Activated CD4-positive, alpha-beta T cell treated with anti-CD3 and anti-CD28 coated beads, Interleukin-2, amount 50 U/mL, for 4 hours (primary cell): ENCODE data around the gene RAPGEF4.
"Not testable (repeated sequence)": the region's sequence is repeated elsewhere in the genome, so short reads cannot be mapped to it uniquely, and the experiment has no call there.

Source experiments
- DNase-seq, 2 experiments: peaks; one replicate each; pipeline ENCODE4 v3.0.0-alpha.2; 2020

RAPGEF4 gene

GRCh38 chr2:172730411-172730810 is 5.2 kb upstream of the RAPGEF4 start:
- DNase-seq: no peak

DNA sequence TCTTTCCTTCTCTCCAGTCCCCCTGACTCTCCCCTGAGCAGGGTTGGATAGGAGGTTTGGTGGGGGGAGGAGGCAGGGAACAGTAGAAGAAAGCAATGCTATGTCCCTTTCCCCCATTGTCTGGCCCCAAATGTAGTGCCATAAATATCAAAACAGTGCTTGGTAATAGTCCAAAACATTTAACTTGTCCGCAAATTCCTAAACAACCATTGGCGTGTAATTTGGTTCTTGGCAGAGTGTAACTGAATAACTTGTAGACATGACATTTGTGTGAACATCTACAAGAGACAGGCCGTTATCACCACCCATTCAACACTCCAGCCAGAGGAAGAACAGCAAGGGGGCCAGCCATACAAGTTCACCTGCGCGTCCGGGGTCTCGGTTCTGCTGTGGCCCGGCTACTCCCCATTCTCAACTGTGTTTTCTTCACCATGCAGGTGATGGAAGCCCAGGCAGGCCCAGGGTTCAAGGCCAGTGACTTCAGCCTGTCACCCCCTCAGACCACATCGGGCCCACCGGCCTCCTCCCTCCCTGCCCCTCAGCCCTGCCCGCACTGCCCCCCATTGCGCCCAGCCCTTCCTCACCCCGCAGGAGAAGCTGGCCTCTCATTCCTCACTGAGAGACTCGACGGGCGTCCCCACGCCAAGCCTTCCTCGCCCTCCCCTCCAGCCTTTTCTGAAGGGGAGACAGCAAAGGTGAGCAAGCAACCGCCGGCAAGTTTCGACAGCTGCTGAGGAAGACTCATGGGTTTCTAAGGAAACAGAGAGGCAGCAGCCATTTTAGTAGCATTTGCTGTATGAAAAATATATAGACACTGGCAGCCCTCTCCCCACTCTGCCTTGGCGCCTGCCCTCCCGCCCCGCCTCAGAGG is 699 bp upstream of the RAPGEF4 start:
- DNase-seq: no peak

- DNase-seq: no peak
Observed at GRCh38 chr2:172736424-172737174, 954 bp downstream of the RAPGEF4 start.

DNA sequence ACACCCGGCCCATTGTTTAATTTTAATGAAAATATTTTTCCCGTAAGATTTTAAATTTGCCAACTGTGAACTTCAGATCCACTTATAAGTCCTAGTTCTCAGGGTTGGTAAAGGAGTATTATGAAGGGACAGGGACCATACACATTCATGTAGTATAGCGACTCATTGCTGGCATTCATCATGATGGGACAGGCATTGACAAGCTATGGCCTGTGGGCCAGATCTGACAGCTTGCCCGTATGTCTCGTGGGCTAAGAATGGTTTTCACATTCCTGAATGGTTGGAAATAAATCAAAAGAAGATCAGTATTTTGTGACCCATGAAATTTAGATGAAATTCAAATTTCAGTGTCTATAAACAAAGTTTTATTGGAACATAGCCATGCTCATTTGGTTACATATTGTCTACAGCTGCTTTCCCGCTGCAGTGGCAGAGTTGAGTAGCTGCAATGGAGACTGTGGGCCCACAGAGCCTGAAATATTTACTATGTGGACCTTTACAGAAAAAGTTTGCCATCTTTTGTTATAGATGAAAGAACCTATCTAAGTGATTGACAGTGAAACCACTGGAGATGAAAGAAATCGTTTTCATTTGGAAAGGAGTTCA is 4.1 kb downstream of the RAPGEF4 start:
- no peak for DNase-seq

DNA sequence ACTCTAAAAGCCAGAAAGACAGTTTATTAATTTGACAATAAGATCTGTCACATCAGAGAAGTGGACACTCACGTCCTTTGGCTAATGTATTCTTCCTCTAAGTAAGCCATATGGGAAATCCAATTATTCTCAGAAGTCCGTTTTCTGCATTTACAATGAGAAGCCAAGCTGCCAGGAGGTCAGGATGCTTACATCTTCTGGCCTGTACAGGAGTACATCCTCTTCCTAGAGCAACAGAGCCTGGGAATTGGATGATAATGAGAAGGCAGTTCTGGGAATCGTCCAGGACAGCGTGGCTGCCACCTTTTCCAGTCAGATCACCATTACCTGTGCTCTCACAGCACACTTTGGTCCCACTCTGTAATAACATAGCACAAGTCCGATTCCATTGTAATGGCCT is 5.2 kb downstream of the RAPGEF4 start:
- DNase-seq: no peak

DNA sequence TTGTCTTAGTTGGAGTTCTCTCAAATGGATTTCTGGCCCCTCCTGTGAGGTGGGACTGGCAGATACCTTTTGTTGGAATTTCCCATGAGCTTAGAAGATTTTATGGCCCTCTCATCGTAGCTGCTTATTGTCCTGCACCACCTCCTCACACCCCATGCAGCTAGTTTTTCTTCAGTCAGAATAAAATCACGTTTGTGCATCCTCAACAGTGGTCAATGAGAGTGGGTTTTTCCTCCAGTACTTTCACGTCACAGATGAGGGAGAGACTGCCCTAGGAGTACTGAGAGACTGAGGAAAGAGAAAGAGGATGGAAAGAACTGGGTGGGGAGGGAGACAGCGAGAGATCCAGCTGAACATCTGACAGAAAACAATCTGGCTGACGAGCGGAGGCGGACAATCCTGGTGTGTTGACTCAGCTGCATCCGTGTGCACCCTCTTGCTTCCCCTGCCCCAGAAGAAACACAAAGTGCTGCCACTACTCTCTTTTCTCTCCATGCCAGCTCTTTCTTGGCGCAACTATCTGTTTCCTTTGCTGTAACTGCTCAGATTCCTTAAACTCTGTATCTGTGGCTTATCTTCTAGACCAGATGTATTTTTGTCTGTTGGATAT is 7.4 kb downstream of the RAPGEF4 start:
- no peak for DNase-seq

DNA sequence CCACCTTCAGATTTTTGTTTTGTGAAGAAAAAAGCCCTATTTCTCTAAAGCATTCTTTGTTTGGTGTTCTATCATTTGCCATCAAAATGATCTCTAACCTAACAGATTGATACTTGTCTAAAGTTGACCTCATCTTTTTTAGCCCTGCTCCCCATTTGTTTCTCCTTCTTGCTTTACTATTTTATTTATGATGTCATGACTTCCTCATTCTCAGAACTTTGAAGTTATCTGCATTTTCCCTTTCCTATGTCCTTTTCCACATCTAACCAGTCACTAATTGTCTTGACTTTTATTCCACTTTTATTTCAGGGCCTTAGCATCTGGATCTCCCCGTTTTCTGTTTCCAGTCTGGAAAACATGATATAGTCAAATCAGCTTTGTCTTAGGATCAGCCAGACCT is 8.3 kb downstream of the RAPGEF4 start:
- no peak for DNase-seq

DNA sequence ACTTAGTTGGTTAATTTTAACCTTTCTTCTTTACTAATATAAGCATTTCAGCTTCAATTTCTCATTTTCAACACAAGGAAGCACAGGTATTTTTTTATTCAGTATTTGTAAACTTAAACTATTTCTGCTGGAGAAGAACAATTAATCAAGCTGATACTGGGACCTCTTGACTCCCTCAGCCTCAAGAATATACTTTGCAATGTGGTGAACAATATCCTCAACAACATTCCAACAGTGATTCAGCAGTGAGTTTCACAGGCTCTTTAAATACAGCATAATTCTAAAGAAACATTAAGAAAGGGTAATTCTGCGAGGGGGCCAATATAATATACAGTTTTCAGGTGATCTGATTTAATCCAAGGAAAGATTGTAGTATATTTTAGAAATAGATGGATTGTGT is 10.0 kb downstream of the RAPGEF4 start:
- DNase-seq: no peak

DNA sequence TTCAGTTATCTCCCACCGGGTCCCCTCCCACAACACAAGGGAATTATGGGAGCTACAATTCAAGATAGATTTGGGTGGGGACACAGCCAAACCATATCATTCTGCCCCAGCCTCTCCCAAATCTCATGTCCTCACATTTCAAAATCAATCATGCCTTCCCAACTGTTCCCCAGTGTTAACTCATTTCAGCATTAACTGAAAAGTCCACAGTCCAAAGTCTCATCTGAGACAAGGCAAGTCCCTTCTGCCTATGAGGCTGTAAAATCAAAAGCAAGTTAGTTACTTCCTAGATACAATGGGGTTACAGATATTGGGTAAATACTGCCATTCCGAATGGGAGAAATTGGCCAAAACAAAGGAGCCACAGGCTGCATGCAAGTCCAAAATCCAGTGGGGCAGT is 12.9 kb downstream of the RAPGEF4 start:
- not testable (repeated sequence) for DNase-seq

- no peak for DNase-seq
Observed at GRCh38 chr2:172749388-172749787, 13.7 kb downstream of the RAPGEF4 start.

GRCh38 chr2:172751564-172751963 is 15.9 kb downstream of the RAPGEF4 start:
- DNase-seq: no peak

GRCh38 chr2:172753610-172754009 is 18.0 kb downstream of the RAPGEF4 start:
- no peak for DNase-seq

GRCh38 chr2:172759441-172759840 is 23.8 kb downstream of the RAPGEF4 start:
- DNase-seq: no peak

DNA sequence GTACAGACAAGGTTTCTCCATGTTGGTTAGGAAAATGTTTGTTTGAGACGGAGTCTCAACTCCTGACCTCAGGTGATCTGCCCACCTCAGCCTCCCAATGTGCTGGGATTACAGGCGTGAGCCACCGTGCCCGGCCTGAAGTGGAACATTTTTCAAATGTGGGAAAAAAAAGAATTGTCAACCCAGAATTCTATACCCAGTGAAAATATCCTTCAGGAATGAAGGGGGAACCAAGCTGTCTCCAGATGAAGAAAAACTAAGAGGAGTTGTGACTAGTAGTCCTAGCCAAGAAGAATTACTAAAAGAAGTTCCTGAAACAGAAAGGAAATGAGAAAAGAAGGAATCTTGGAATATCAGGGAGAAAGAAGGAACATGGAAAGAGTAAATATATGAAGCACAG is 25.7 kb downstream of the RAPGEF4 start:
- no peak for DNase-seq

DNA sequence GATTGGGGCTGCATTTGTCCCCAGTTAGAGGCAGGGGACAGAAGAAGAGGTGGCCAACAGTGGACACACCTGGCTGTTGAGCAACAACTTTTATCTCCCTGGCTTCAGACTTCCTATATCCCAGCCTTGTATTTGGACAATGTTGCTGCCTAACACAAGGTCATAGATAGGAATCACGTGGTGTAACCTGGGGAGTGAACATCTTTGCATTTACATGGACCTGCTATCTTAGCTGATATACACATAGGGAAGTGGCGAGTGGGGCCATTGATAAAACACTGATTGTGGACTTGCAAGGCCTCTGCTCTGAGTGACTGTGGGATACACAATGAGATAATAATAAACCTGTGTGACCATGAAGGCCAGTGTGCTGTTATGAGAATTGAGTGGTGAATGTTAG is 26.9 kb downstream of the RAPGEF4 start:
- DNase-seq: no peak

DNA sequence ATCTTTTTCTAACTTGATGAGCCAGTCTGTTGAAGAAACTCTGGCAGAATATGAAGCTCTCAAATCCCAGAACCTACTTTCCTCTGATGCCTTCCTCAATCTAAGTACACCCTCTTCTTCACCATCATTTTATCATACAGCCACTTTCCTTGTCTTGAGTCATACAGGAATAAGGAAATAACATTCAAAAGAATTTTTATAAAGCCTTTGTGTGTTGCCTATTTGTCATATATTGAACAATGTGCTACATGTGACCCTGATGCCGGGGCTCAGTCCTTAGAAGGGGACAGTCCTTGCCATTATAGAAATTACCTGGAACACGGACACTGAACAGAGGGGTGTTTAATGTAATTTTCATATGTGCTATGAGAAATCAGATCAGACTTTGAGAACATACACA is 27.4 kb downstream of the RAPGEF4 start:
- DNase-seq: no peak

GRCh38 chr2:172765662-172766061 is 30.0 kb downstream of the RAPGEF4 start:
- DNase-seq: no peak

GRCh38 chr2:172768401-172768800 is 32.8 kb downstream of the RAPGEF4 start:
- DNase-seq: no peak

GRCh38 chr2:172769879-172770278 is 34.2 kb downstream of the RAPGEF4 start:
- DNase-seq: no peak

GRCh38 chr2:172770887-172771286 is 35.2 kb downstream of the RAPGEF4 start:
- no peak for DNase-seq

DNA sequence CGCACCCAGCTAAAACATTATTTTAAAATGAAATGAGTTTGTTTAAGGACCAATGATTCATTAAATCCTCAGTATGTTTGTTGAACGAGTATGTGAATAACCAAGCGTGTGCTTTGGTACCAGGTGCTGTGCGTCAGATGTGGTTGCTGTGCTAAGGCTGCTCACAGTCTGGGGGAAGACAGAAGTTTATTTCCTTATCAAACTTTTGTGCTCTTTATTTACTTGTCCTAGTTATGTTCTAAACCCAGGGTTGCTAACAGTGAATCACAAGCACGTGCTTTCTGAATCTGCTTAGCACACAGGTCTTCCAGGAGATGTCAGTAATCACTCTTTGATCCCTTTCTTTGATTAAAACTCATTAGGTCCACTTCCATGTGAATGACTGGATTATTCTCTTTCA is 37.0 kb downstream of the RAPGEF4 start:
- DNase-seq: no peak

- no peak for DNase-seq
Observed at GRCh38 chr2:172774302-172774701, 38.7 kb downstream of the RAPGEF4 start.

- no peak for DNase-seq
Observed at GRCh38 chr2:172775319-172775718, 39.7 kb downstream of the RAPGEF4 start.
